ENCODE results near the gene KANSL1L. TPM values are rescaled to one million over a fixed set of nuclear protein-coding genes. Genes with fewer than 3 reads are reported as not detected.

Gene KANSL1L
- total RNA-seq, 2 experiments from 2014 or later, result 6.7 to 7.0 TPM

GRCh38 chr2:210004881-210005280, 166.3 kb downstream of the KANSL1L start:
- no peak for TF ChIP-seq CTCF (IDR thresholded peaks at IDR 0.05)
- Histone ChIP-seq H3K36me3 (ENCODE audit: insufficient read depth, low read length) (peaks cover 21% of the 10 kb centered on the region), H3K27me3 (ENCODE audit: control insufficient read depth in 1 of 2, insufficient read depth in 2 of 2, low read length in 2 of 2) (no peaks in the 10 kb centered on the region), H3K27ac (ENCODE audit: low read depth in 1 of 2, low read length in 2 of 2) (no peak overlapping the region), H3K4me3 (ENCODE audit: low read length) (no peak overlapping the region), H3K4me1 (ENCODE audit: insufficient read depth, low read length) (peaks cover 26% of the 10 kb centered on the region), H3K9me3 (ENCODE audit: control insufficient read depth in 1 of 2, insufficient read depth in 1 of 2, low read length in 2 of 2) (no peaks in the 10 kb centered on the region)
- DNase-seq (peak in 2 of 14 experiments; percentile 29 to 34), ATAC-seq (ENCODE audit: poor library complexity) (no peak)
- Mint-ChIP-seq H3K4me1 (ENCODE audit: low read depth) (peaks cover 76% of the 10 kb centered on the region), H3K27me3 (no peaks in the 10 kb centered on the region), H3K9me3 (no peaks in the 10 kb centered on the region), H3K27ac (no peak overlapping the region), H3K36me3 (ENCODE audit: low read depth) (peaks cover 47% of the 10 kb centered on the region), H3K4me3 (peak overlapping the region; percentile 90)
- intact Hi-C loops (cut with DNase I, micrococcal nuclease), result loop anchor here in 1 of 2 experiments (10.0 kb wide), 1 partner anchor 1750 kb away; the partner anchor contains the start of gene IDH1
- ChIA-PET CTCF (no interaction called here), POLR2A (interaction anchor here (0.9 to 1.1 kb wide), 2 partner anchors 12 to 166 kb away, joined by 3 to 5 read pairs; partner anchors contain the start of gene KANSL1L)

- Histone ChIP-seq H3K4me1 (ENCODE audit: insufficient read depth, low read length) (peaks cover 23% of the 10 kb centered on the region), H3K4me3 (ENCODE audit: low read length) (peak overlapping the region; percentile 88), H3K36me3 (ENCODE audit: insufficient read depth, low read length) (peaks cover 10% of the 10 kb centered on the region), H3K27me3 (ENCODE audit: control insufficient read depth in 1 of 2, insufficient read depth in 2 of 2, low read length in 2 of 2) (no peaks in the 10 kb centered on the region), H3K9me3 (ENCODE audit: control insufficient read depth in 1 of 2, insufficient read depth in 1 of 2, low read length in 2 of 2) (no peaks in the 10 kb centered on the region), H3K27ac (ENCODE audit: low read depth in 1 of 2, low read length in 2 of 2) (no peak overlapping the region)
- H3K27ac Mint-ChIP-seq, result peak overlapping the region; percentile 88
- H3K36me3 Mint-ChIP-seq (ENCODE audit: low read depth), result peaks cover 35% of the 10 kb centered on the region
- ChIA-PET CTCF (no interaction called here), POLR2A (no interaction called here)
- H3K27me3 Mint-ChIP-seq, result no peaks in the 10 kb centered on the region
- ATAC-seq (ENCODE audit: poor library complexity) (no peak), DNase-seq (peak in 1 of 14 experiments; percentile 11)
- H3K4me3 Mint-ChIP-seq, result peak overlapping the region; percentile 90
- H3K9me3 Mint-ChIP-seq, result no peaks in the 10 kb centered on the region
- no peak for TF ChIP-seq CTCF (IDR thresholded peaks at IDR 0.05)
- H3K4me1 Mint-ChIP-seq (ENCODE audit: low read depth), result peaks cover 80% of the 10 kb centered on the region
- intact Hi-C loops (cut with DNase I, micrococcal nuclease), result loop anchor here in 1 of 2 experiments (10.0 kb wide), 1 partner anchor 1749 kb away; the partner anchor contains the start of gene IDH1
Observed at GRCh38 chr2:210003359-210003758, 167.8 kb downstream of the KANSL1L start.

GRCh38 chr2:210002158-210003157, 168.8 kb downstream of the KANSL1L start, which contains the start of gene RPE:
RPE (plus strand) TSS chr2:210002638; CDS start chr2:210002662, 24 bp downstream.
- Histone ChIP-seq H3K9me3 (ENCODE audit: control insufficient read depth in 1 of 2, insufficient read depth in 1 of 2, low read length in 2 of 2) (no peaks in the 10 kb centered on the region), H3K27me3 (ENCODE audit: control insufficient read depth in 1 of 2, insufficient read depth in 2 of 2, low read length in 2 of 2) (no peaks in the 10 kb centered on the region), H3K4me1 (ENCODE audit: insufficient read depth, low read length) (peaks cover 23% of the 10 kb centered on the region), H3K4me3 (ENCODE audit: low read length) (peak within 1 kb of the TSS; percentile 88), H3K36me3 (ENCODE audit: insufficient read depth, low read length) (peaks cover 4% of the 10 kb centered on the region), H3K27ac (ENCODE audit: low read depth in 1 of 2, low read length in 2 of 2) (peak within 1 kb of the TSS; percentile 63 to 70)
- ChIA-PET CTCF (no interaction called here), POLR2A (interaction anchor here (0.7 kb wide), 1 partner anchor 59 kb away, joined by 3 read pairs; no protein-coding TSS in a partner anchor)
- TF ChIP-seq CTCF (IDR thresholded peaks at IDR 0.05), result no peak
- peaks cover 75% of the 10 kb centered on the region for H3K4me1 Mint-ChIP-seq (ENCODE audit: low read depth)
- ATAC-seq (ENCODE audit: poor library complexity) (peak; percentile 98), DNase-seq (peak; percentile 94 to 100 (median 97))
- no peaks in the 10 kb centered on the region for H3K27me3 Mint-ChIP-seq
- H3K27ac Mint-ChIP-seq, result peak within 1 kb of the TSS; percentile 88
- H3K36me3 Mint-ChIP-seq (ENCODE audit: low read depth), result peaks cover 26% of the 10 kb centered on the region
- H3K4me3 Mint-ChIP-seq, result peak within 1 kb of the TSS; percentile 90
- intact Hi-C loops (cut with DNase I, micrococcal nuclease), result loop anchor here (1.0 to 10.0 kb wide), 2 partner anchors 169 to 1748 kb away; partner anchors contain the start of genes IDH1 (in 1 of the 2) and KANSL1L (in 1 of the 2)
- H3K9me3 Mint-ChIP-seq, result no peaks in the 10 kb centered on the region

Data from CD4-positive, alpha-beta T cell (primary cell).